GM12878 (cell line): Measurements from ENCODE around the gene PDLIM5.

Experiments used
- CEBPZ ChIP-seq: fragments of 150-350 bp; IDR thresholded peaks from 2 replicates; pipeline ENCODE4 v1.6.1; 2016; ENCODE audit warnings: low read depth, low read length
- CHD4 ChIP-seq: fragments of 200-600 bp; sonication (generic); IDR thresholded peaks from 2 replicates; pipeline ENCODE4 v1.6.1; 2016; ENCODE audit warnings: mild to moderate bottlenecking
- CTCF ChIP-seq, 3 experiments: IDR thresholded peaks in 2 of 3; conservative IDR thresholded peaks in 1 of 3; 2 replicates each; pipeline ENCODE4 v1.5.1; 2011; ENCODE audit warnings: low read depth in 3 of 3, low read length in 3 of 3, mild to moderate bottlenecking in 3 of 3, control low read depth in 2 of 3, moderate library complexity in 2 of 3, inconsistent platforms in 1 of 3, mixed read lengths in 1 of 3; ENCODE audit not compliant: control insufficient read depth in 2 of 3, insufficient read depth in 1 of 3; ENCODE audit errors: extremely low read depth in 1 of 3
- EP300 ChIP-seq, 2 experiments: fragments of 150-350 bp in 1 of 2; IDR thresholded peaks; 2 replicates each; pipeline ENCODE4 v1.6.1; 2011 to 2012; ENCODE audit warnings: low read depth in 2 of 2, low read length in 2 of 2, borderline replicate concordance in 1 of 2, improper control_type of control experiment in 1 of 2, inconsistent platforms in 1 of 2; ENCODE audit not compliant: control insufficient read depth in 1 of 2
- REST ChIP-seq: IDR thresholded peaks from 2 replicates; pipeline ENCODE4 v1.6.1; 2012; ENCODE audit warnings: mild to moderate bottlenecking, low read depth, low read length
- RFX5 ChIP-seq: IDR thresholded peaks from 2 replicates; pipeline ENCODE4 v1.6.1; 2011; ENCODE audit warnings: low read depth, low read length, improper control_type of control experiment
- SMARCA5 ChIP-seq: fragments of 450-650 bp; IDR thresholded peaks from 2 replicates; pipeline ENCODE4 v1.6.1; 2017; ENCODE audit warnings: mild to moderate bottlenecking
- SP1 ChIP-seq: IDR thresholded peaks from one replicate; pipeline ENCODE4 v1.6.1; 2011; ENCODE audit warnings: low read depth, low read length
- TARDBP ChIP-seq: IDR thresholded peaks from 2 replicates; pipeline ENCODE4 v1.6.1; 2016; ENCODE audit warnings: borderline replicate concordance
- ZNF24 ChIP-seq: fragments of 450-650 bp; IDR thresholded peaks from 2 replicates; pipeline ENCODE4 v1.6.1; 2017; ENCODE audit warnings: antibody characterized with exemption, mild to moderate bottlenecking
- TF ChIP-seq, protein P1 (sequence below): fragments of 450-650 bp; IDR thresholded peaks from 2 replicates; pipeline ENCODE4 v1.6.1; 2016; ENCODE audit warnings: mild to moderate bottlenecking, moderate library complexity, borderline replicate concordance

DNA sequence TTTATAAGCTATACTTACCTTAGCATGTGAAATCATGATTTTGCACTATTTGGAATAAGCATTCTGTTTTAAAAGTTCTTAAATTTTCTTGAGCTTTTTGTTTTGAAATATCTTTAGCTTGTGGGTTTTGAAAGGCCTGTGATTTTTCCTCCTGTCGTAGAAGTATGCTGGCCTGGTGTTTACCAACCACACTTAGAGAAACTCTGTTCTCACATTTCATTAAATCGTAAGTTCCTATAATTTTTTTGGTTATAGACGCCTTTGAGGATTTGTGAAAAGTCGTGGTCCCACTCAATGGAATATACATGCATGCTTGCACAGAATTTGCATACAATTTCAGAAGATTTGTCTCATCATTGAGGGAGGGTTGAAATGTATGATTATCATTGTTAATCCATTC is 63.6 kb downstream of the PDLIM5 start:
- TF ChIP-seq CTCF (IDR thresholded peaks at IDR 0.05 in 2 of 3, conservative IDR thresholded peaks at IDR 0.05 in 1 of 3; ENCODE audit: control insufficient read depth in 2 of 3, extremely low read depth in 1 of 3, insufficient read depth in 1 of 3, low read depth in 3 of 3, low read length in 3 of 3) (no peak), REST (no peak), RFX5 (no peak), ZNF24 (no peak), SMARCA5 (no peak), TARDBP (no peak), CHD4 (no peak), CEBPZ (no peak), SP1 (no peak), EP300 (IDR thresholded peaks at IDR 0.05; ENCODE audit: borderline replicate concordance in 1 of 2, control insufficient read depth in 1 of 2, low read depth in 2 of 2, low read length in 2 of 2) (no peak)
- TF ChIP-seq, protein P1, sequence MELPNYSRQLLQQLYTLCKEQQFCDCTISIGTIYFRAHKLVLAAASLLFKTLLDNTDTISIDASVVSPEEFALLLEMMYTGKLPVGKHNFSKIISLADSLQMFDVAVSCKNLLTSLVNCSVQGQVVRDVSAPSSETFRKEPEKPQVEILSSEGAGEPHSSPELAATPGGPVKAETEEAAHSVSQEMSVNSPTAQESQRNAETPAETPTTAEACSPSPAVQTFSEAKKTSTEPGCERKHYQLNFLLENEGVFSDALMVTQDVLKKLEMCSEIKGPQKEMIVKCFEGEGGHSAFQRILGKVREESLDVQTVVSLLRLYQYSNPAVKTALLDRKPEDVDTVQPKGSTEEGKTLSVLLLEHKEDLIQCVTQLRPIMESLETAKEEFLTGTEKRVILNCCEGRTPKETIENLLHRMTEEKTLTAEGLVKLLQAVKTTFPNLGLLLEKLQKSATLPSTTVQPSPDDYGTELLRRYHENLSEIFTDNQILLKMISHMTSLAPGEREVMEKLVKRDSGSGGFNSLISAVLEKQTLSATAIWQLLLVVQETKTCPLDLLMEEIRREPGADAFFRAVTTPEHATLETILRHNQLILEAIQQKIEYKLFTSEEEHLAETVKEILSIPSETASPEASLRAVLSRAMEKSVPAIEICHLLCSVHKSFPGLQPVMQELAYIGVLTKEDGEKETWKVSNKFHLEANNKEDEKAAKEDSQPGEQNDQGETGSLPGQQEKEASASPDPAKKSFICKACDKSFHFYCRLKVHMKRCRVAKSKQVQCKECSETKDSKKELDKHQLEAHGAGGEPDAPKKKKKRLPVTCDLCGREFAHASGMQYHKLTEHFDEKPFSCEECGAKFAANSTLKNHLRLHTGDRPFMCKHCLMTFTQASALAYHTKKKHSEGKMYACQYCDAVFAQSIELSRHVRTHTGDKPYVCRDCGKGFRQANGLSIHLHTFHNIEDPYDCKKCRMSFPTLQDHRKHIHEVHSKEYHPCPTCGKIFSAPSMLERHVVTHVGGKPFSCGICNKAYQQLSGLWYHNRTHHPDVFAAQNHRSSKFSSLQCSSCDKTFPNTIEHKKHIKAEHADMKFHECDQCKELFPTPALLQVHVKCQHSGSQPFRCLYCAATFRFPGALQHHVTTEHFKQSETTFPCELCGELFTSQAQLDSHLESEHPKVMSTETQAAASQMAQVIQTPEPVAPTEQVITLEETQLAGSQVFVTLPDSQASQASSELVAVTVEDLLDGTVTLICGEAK = no peak
